ENCODE results near the gene LRRC7.

LRRC7 gene

GRCh38 chr1:70103770-70104169 is 536.0 kb downstream of the LRRC7 start:
- no peaks in the 10 kb centered on the region for H3K36me3 Mint-ChIP-seq (ENCODE audit: low read depth)
- H3K4me3 Mint-ChIP-seq: no peak overlapping the region
- TF ChIP-seq, protein P1, sequence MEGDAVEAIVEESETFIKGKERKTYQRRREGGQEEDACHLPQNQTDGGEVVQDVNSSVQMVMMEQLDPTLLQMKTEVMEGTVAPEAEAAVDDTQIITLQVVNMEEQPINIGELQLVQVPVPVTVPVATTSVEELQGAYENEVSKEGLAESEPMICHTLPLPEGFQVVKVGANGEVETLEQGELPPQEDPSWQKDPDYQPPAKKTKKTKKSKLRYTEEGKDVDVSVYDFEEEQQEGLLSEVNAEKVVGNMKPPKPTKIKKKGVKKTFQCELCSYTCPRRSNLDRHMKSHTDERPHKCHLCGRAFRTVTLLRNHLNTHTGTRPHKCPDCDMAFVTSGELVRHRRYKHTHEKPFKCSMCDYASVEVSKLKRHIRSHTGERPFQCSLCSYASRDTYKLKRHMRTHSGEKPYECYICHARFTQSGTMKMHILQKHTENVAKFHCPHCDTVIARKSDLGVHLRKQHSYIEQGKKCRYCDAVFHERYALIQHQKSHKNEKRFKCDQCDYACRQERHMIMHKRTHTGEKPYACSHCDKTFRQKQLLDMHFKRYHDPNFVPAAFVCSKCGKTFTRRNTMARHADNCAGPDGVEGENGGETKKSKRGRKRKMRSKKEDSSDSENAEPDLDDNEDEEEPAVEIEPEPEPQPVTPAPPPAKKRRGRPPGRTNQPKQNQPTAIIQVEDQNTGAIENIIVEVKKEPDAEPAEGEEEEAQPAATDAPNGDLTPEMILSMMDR (IDR thresholded peaks at IDR 0.05; ENCODE audit: unreplicated experiment in 3 of 3): no peak
- H3K27ac Mint-ChIP-seq: no peak overlapping the region
- peaks cover 3% of the 10 kb centered on the region for H3K27me3 Mint-ChIP-seq (ENCODE audit: low read depth)
- H3K9me3 Mint-ChIP-seq: no peaks in the 10 kb centered on the region
- H3K4me1 Mint-ChIP-seq: no peaks in the 10 kb centered on the region

- Mint-ChIP-seq H3K27ac (no peak overlapping the region), H3K9me3 (no peaks in the 10 kb centered on the region), H3K36me3 (ENCODE audit: low read depth) (no peaks in the 10 kb centered on the region), H3K4me3 (no peak overlapping the region), H3K4me1 (no peaks in the 10 kb centered on the region), H3K27me3 (ENCODE audit: low read depth) (no peaks in the 10 kb centered on the region)
- TF ChIP-seq, protein P1 (IDR thresholded peaks at IDR 0.05; ENCODE audit: unreplicated experiment in 3 of 3): no peak
Measured at GRCh38 chr1:70109241-70109640, 541.5 kb downstream of the LRRC7 start.

DNA sequence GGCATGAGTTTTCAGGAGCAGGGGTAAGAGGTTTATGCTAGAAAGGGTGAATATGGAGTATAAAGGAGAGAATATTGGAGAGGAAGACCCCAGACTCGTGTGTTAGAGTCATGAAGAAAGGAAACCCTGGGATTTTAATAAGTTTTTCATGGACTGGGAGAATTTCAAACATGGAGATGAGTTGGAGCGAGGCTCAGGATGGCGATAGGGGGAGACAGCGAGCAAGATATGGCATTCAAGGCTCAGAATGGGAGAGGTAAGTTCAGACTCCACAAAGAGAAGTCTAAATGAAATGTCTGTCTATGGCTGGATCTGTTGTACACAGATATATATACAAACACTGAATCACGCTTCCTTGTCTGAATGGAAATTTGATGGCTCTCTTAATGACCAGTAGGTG is 545.1 kb downstream of the LRRC7 start:
- H3K36me3 Mint-ChIP-seq (ENCODE audit: low read depth): no peaks in the 10 kb centered on the region
- H3K4me3 Mint-ChIP-seq: no peak overlapping the region
- no peaks in the 10 kb centered on the region for H3K9me3 Mint-ChIP-seq
- peaks cover 6% of the 10 kb centered on the region for H3K4me1 Mint-ChIP-seq
- H3K27ac Mint-ChIP-seq: no peak overlapping the region
- TF ChIP-seq, protein P1 (IDR thresholded peaks at IDR 0.05; ENCODE audit: unreplicated experiment in 3 of 3): no peak
- H3K27me3 Mint-ChIP-seq (ENCODE audit: low read depth): peaks cover 3% of the 10 kb centered on the region

GRCh38 chr1:70115315-70115714 is 547.6 kb downstream of the LRRC7 start:
- peaks cover 3% of the 10 kb centered on the region for H3K27me3 Mint-ChIP-seq (ENCODE audit: low read depth)
- no peaks in the 10 kb centered on the region for H3K9me3 Mint-ChIP-seq
- TF ChIP-seq, protein P1 (IDR thresholded peaks at IDR 0.05; ENCODE audit: unreplicated experiment in 3 of 3): no peak
- no peak overlapping the region for H3K27ac Mint-ChIP-seq
- H3K4me1 Mint-ChIP-seq: peaks cover 6% of the 10 kb centered on the region
- no peaks in the 10 kb centered on the region for H3K36me3 Mint-ChIP-seq (ENCODE audit: low read depth)
- no peak overlapping the region for H3K4me3 Mint-ChIP-seq

DNA sequence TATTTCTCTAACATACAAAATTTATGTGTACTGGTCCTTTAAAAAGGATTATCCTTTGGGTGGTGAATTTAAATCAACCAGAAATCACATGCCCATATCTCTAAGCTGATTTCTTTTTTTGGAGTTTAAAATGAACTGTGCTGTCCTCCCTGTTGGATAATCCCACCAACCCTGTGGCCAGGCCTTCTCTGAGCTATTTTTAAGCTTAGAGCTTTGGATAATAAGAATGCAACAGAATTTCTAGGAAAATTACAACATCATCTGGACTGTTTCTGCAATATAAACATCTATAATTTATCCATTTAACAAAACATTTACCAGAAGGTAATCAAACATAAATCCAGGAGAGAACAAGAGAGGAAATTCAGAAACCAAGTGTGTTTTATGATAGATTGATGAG is 549.3 kb downstream of the LRRC7 start:
- TF ChIP-seq, protein P1 (IDR thresholded peaks at IDR 0.05; ENCODE audit: unreplicated experiment in 3 of 3): no peak
- peaks cover 3% of the 10 kb centered on the region for H3K27me3 Mint-ChIP-seq (ENCODE audit: low read depth)
- H3K4me1 Mint-ChIP-seq: peaks cover 6% of the 10 kb centered on the region
- H3K27ac Mint-ChIP-seq: peak overlapping the region in 1 of 3 experiments; percentile 24
- H3K4me3 Mint-ChIP-seq: no peak overlapping the region
- no peaks in the 10 kb centered on the region for H3K36me3 Mint-ChIP-seq (ENCODE audit: low read depth)
- no peaks in the 10 kb centered on the region for H3K9me3 Mint-ChIP-seq

GRCh38 chr1:70134148-70134547 is 566.4 kb downstream of the LRRC7 start:
- Mint-ChIP-seq H3K4me1 (peaks cover 15% of the 10 kb centered on the region), H3K27me3 (ENCODE audit: low read depth) (no peaks in the 10 kb centered on the region), H3K36me3 (ENCODE audit: low read depth) (no peaks in the 10 kb centered on the region), H3K4me3 (no peak overlapping the region), H3K9me3 (no peaks in the 10 kb centered on the region), H3K27ac (no peak overlapping the region)
- TF ChIP-seq, protein P1 (IDR thresholded peaks at IDR 0.05; ENCODE audit: unreplicated experiment in 3 of 3): no peak
